Activated T-cell treated with anti-CD3 and anti-CD28 coated beads, Interleukin-2, amount 50 U/mL, for 4 hours (primary cell): ENCODE data around the gene CATSPERE. TPM values are rescaled to one million over a fixed set of nuclear protein-coding genes. Genes with fewer than 3 reads are reported as not detected.

ENCODE experiments used
- ATAC-seq, 2 donors: fragments of 200-7000 bp; cut with Tn5 transposase; one replicate each; pipeline ENCODE4 v1.10.0; 2021
- DNase-seq: peaks from one replicate; pipeline ENCODE4 v3.0.0-alpha.2; 2020
- H3K27me3 Mint-ChIP-seq: one replicate; pipeline ENCODE4 v1.8.0; 2021; ENCODE audit warnings: low read depth, mixed read lengths
- H3K36me3 Mint-ChIP-seq: one replicate; pipeline ENCODE4 v1.8.0; 2022; ENCODE audit warnings: mixed read lengths; ENCODE audit not compliant: insufficient read depth
- H3K4me1 Mint-ChIP-seq: one replicate; pipeline ENCODE4 v1.8.0; 2021; ENCODE audit warnings: low read depth, mixed read lengths
- H3K4me3 Mint-ChIP-seq: one replicate; pipeline ENCODE4 v1.8.0; 2021; ENCODE audit warnings: mild to moderate bottlenecking, moderate library complexity, mixed read lengths
- H3K9me3 Mint-ChIP-seq: one replicate; pipeline ENCODE4 v1.8.0; 2021; ENCODE audit warnings: mixed read lengths
- total RNA-seq, 3 donors: library from RNA; stranded (reverse); gene quantifications; one replicate each; pipeline ENCODE4 v1.2.1, GENCODE V29; 2021

Gene CATSPERE
- total RNA-seq, 3 donors from 2014 or later: not detected

- DNase-seq: no peak
- no peaks in the 10 kb centered on the region for H3K36me3 Mint-ChIP-seq
- ATAC-seq: no peak
- peaks cover 2% of the 10 kb centered on the region for H3K27me3 Mint-ChIP-seq
- H3K4me3 Mint-ChIP-seq: no peak overlapping the region
- no peaks in the 10 kb centered on the region for H3K9me3 Mint-ChIP-seq
- H3K4me1 Mint-ChIP-seq: peaks cover 15% of the 10 kb centered on the region
Observed at GRCh38 chr1:244603498-244603897, 142.4 kb downstream of the CATSPERE start.

- Mint-ChIP-seq H3K4me1 (no peaks in the 10 kb centered on the region), H3K36me3 (no peaks in the 10 kb centered on the region), H3K4me3 (no peak overlapping the region), H3K27me3 (peaks cover 2% of the 10 kb centered on the region), H3K9me3 (no peaks in the 10 kb centered on the region)
- DNase-seq: no peak
- no peak for ATAC-seq
Observed at GRCh38 chr1:244605835-244606370, 144.8 kb downstream of the CATSPERE start.

- Mint-ChIP-seq H3K9me3 (no peaks in the 10 kb centered on the region), H3K27me3 (no peaks in the 10 kb centered on the region), H3K36me3 (peaks cover 2% of the 10 kb centered on the region), H3K4me3 (no peak overlapping the region), H3K4me1 (no peaks in the 10 kb centered on the region)
- no peak for ATAC-seq
- DNase-seq: no peak
Observed at GRCh38 chr1:244614113-244614836, 153.2 kb downstream of the CATSPERE start.

- H3K9me3 Mint-ChIP-seq: no peaks in the 10 kb centered on the region
- H3K27me3 Mint-ChIP-seq: no peaks in the 10 kb centered on the region
- H3K36me3 Mint-ChIP-seq: peaks cover 2% of the 10 kb centered on the region
- no peak overlapping the region for H3K4me3 Mint-ChIP-seq
- no peak for ATAC-seq
- DNase-seq: no peak
- H3K4me1 Mint-ChIP-seq: no peaks in the 10 kb centered on the region
Observed at GRCh38 chr1:244614879-244615278, 153.8 kb downstream of the CATSPERE start.

- Mint-ChIP-seq H3K4me3 (no peak overlapping the region), H3K36me3 (peaks cover 2% of the 10 kb centered on the region), H3K27me3 (no peaks in the 10 kb centered on the region), H3K9me3 (no peaks in the 10 kb centered on the region), H3K4me1 (no peaks in the 10 kb centered on the region)
- ATAC-seq: no peak
- no peak for DNase-seq
Observed at GRCh38 chr1:244615301-244615700, 154.2 kb downstream of the CATSPERE start.

GRCh38 chr1:244626709-244627108, 165.6 kb downstream of the CATSPERE start:
- Mint-ChIP-seq H3K36me3 (no peaks in the 10 kb centered on the region), H3K9me3 (no peaks in the 10 kb centered on the region), H3K4me1 (no peaks in the 10 kb centered on the region), H3K4me3 (no peak overlapping the region), H3K27me3 (peaks cover 9% of the 10 kb centered on the region)
- ATAC-seq: no peak
- no peak for DNase-seq

- Mint-ChIP-seq H3K4me1 (no peaks in the 10 kb centered on the region), H3K36me3 (no peaks in the 10 kb centered on the region), H3K9me3 (no peaks in the 10 kb centered on the region), H3K4me3 (no peak overlapping the region), H3K27me3 (peaks cover 11% of the 10 kb centered on the region)
- ATAC-seq: no peak
- DNase-seq: no peak
Observed at GRCh38 chr1:244628789-244629188, 167.7 kb downstream of the CATSPERE start.

- no peak overlapping the region for H3K4me3 Mint-ChIP-seq
- no peaks in the 10 kb centered on the region for H3K36me3 Mint-ChIP-seq
- ATAC-seq (no peak), DNase-seq (no peak)
- H3K4me1 Mint-ChIP-seq: no peaks in the 10 kb centered on the region
- peaks cover 6% of the 10 kb centered on the region for H3K27me3 Mint-ChIP-seq
- H3K9me3 Mint-ChIP-seq: no peaks in the 10 kb centered on the region
Observed at GRCh38 chr1:244633140-244633539, 172.1 kb downstream of the CATSPERE start.

- no peak for DNase-seq
Observed at GRCh38 chr1:244634546-244634945, 173.5 kb downstream of the CATSPERE start.

GRCh38 chr1:244636488-244637259, 175.6 kb downstream of the CATSPERE start:
- Mint-ChIP-seq H3K36me3 (no peaks in the 10 kb centered on the region), H3K4me1 (no peaks in the 10 kb centered on the region), H3K4me3 (no peak overlapping the region), H3K9me3 (no peaks in the 10 kb centered on the region), H3K27me3 (peaks cover 4% of the 10 kb centered on the region)
- DNase-seq (no peak), ATAC-seq (no peak)

More at GRCh38 chr1:244634546-244634945, 173.5 kb downstream of the CATSPERE start:
- Mint-ChIP-seq H3K9me3 (no peaks in the 10 kb centered on the region), H3K36me3 (no peaks in the 10 kb centered on the region), H3K4me1 (no peaks in the 10 kb centered on the region), H3K27me3 (peaks cover 4% of the 10 kb centered on the region), H3K4me3 (no peak overlapping the region)
- no peak for ATAC-seq

- ATAC-seq (no peak), DNase-seq (no peak)
- H3K9me3 Mint-ChIP-seq: no peaks in the 10 kb centered on the region
- no peaks in the 10 kb centered on the region for H3K4me1 Mint-ChIP-seq
- H3K36me3 Mint-ChIP-seq: no peaks in the 10 kb centered on the region
- H3K27me3 Mint-ChIP-seq: peaks cover 2% of the 10 kb centered on the region
- no peak overlapping the region for H3K4me3 Mint-ChIP-seq
Observed at GRCh38 chr1:244639561-244639960, 178.5 kb downstream of the CATSPERE start.

GRCh38 chr1:244640917-244641316, 179.8 kb downstream of the CATSPERE start:
- Mint-ChIP-seq H3K27me3 (peaks cover 2% of the 10 kb centered on the region), H3K4me3 (no peak overlapping the region), H3K4me1 (no peaks in the 10 kb centered on the region), H3K9me3 (no peaks in the 10 kb centered on the region), H3K36me3 (no peaks in the 10 kb centered on the region)
- no peak for DNase-seq
- no peak for ATAC-seq

- Mint-ChIP-seq H3K27me3 (peaks cover 5% of the 10 kb centered on the region), H3K4me3 (no peak overlapping the region), H3K4me1 (no peaks in the 10 kb centered on the region), H3K9me3 (no peaks in the 10 kb centered on the region), H3K36me3 (no peaks in the 10 kb centered on the region)
- DNase-seq (no peak), ATAC-seq (no peak)
Observed at GRCh38 chr1:244642526-244642925, 181.5 kb downstream of the CATSPERE start.

- DNase-seq: no peak
- Mint-ChIP-seq H3K36me3 (no peaks in the 10 kb centered on the region), H3K27me3 (peaks cover 5% of the 10 kb centered on the region), H3K4me3 (no peak overlapping the region), H3K9me3 (no peaks in the 10 kb centered on the region), H3K4me1 (no peaks in the 10 kb centered on the region)
- ATAC-seq: no peak
Observed at GRCh38 chr1:244642988-244643387, 181.9 kb downstream of the CATSPERE start.

GRCh38 chr1:244645414-244645813, 184.3 kb downstream of the CATSPERE start:
- Mint-ChIP-seq H3K27me3 (peaks cover 5% of the 10 kb centered on the region), H3K36me3 (no peaks in the 10 kb centered on the region), H3K4me3 (no peak overlapping the region), H3K9me3 (no peaks in the 10 kb centered on the region), H3K4me1 (no peaks in the 10 kb centered on the region)
- ATAC-seq: no peak
- DNase-seq: no peak
